HEK293 (cell line): ENCODE measurements around the gene SMR3B.

Experiments
- CTCF ChIA-PET: fragments of 350-600 bp; formaldehyde crosslinking; extraction: SDS; loops from one replicate; lab custom pipeline; 2021; ENCODE audit warnings: antibody characterized with exemption; lab: Yijun Ruan, JAX
- POLR2A ChIA-PET: fragments of 300-600 bp; formaldehyde crosslinking; extraction: SDS; loops from one replicate; lab custom pipeline; 2020; ENCODE audit warnings: antibody characterized with exemption, inconsistent platforms; lab: Yijun Ruan, JAX
- H3K27ac ChIP-seq: fragments of 200-500 bp; sonication (Bioruptor generic); 2 replicates; pipeline ENCODE4 v1.5.1; 2014; ENCODE audit warnings: low read depth, low read length, control low read depth, inconsistent platforms; ENCODE audit errors: extremely low read depth
- H3K36me3 ChIP-seq, 2 experiments: fragments of 200-500 bp in 1 of 2; sonication (Bioruptor generic) in 1 of 2; 1 replicate in 1 of 2; 2 replicates in 1 of 2; pipeline ENCODE4 v1.5.1; 2014 to 2017; ENCODE audit warnings: inconsistent platforms in 2 of 2, low read length in 2 of 2; ENCODE audit not compliant: control insufficient read depth in 2 of 2, insufficient read depth in 1 of 2
- H3K4me1 ChIP-seq: fragments of 200-500 bp; sonication (Bioruptor generic); 2 replicates; pipeline ENCODE4 v1.5.1; 2014; ENCODE audit warnings: mild to moderate bottlenecking, low read length, inconsistent platforms; ENCODE audit not compliant: control insufficient read depth, insufficient read depth
- H3K4me3 ChIP-seq: 2 replicates; pipeline ENCODE4 v1.5.1; 2011; ENCODE audit warnings: low read depth, mild to moderate bottlenecking, control low read depth, low read length, moderate library complexity
- H3K9me3 ChIP-seq: fragments of 200-500 bp; sonication (Bioruptor generic); 2 replicates; pipeline ENCODE4 v1.5.1; 2014; ENCODE audit warnings: low read depth, low read length, inconsistent platforms; ENCODE audit not compliant: control insufficient read depth, insufficient read depth
- SCRT2 ChIP-seq: fragments of 450-650 bp; formaldehyde crosslinking; IDR thresholded peaks from 2 replicates; pipeline ENCODE4 v1.5.1; 2016; ENCODE audit warnings: missing biosample characterization, missing genetic modification characterization
- SETDB1 ChIP-seq: IDR thresholded peaks from one replicate; pipeline ENCODE4 v1.6.1; 2017; ENCODE audit warnings: mild to moderate bottlenecking, low read length, moderate library complexity, mixed read lengths; ENCODE audit not compliant: insufficient read length
- YY2 ChIP-seq: fragments of 450-650 bp; formaldehyde crosslinking; IDR thresholded peaks from 2 replicates; pipeline ENCODE4 v1.5.1; 2016; ENCODE audit warnings: missing biosample characterization, missing genetic modification characterization
- ZNF10 ChIP-seq: fragments of 450-650 bp; formaldehyde crosslinking; IDR thresholded peaks from 2 replicates; pipeline ENCODE4 v1.5.1; 2017; ENCODE audit warnings: missing biosample characterization, missing genetic modification characterization
- ZNF501 ChIP-seq: fragments of 450-650 bp; formaldehyde crosslinking; IDR thresholded peaks from 2 replicates; pipeline ENCODE4 v1.5.1; 2016; ENCODE audit warnings: missing biosample characterization, missing genetic modification characterization
- ZNF514 ChIP-seq: fragments of 450-650 bp; formaldehyde crosslinking; IDR thresholded peaks from 2 replicates; pipeline ENCODE4 v1.5.1; 2016; ENCODE audit warnings: missing biosample characterization, missing genetic modification characterization
- ZNF830 ChIP-seq: fragments of 450-650 bp; IDR thresholded peaks from 2 replicates; pipeline ENCODE4 v1.5.0; 2018; ENCODE audit warnings: missing biosample characterization, missing genetic modification characterization, low read depth, mild to moderate bottlenecking, moderate library complexity
- TF ChIP-seq, protein P1 (sequence below): fragments of 450-650 bp; formaldehyde crosslinking; IDR thresholded peaks from 2 replicates; pipeline ENCODE4 v1.5.1; 2017; ENCODE audit warnings: missing biosample characterization, missing genetic modification characterization
- TF ChIP-seq, protein P2 (sequence below): fragments of 450-650 bp; formaldehyde crosslinking; IDR thresholded peaks from 2 replicates; pipeline ENCODE4 v1.5.1; 2016; ENCODE audit warnings: missing biosample characterization, missing genetic modification characterization
- TF ChIP-seq, protein P3 (sequence below): fragments of 450-650 bp; formaldehyde crosslinking; IDR thresholded peaks from 2 replicates; pipeline ENCODE4 v1.5.1; 2016; ENCODE audit warnings: missing biosample characterization, missing genetic modification characterization, low read depth
- TF ChIP-seq, protein P4 (sequence below): fragments of 450-650 bp; formaldehyde crosslinking; conservative IDR thresholded peaks from 2 replicates; pipeline ENCODE4 v1.5.1; 2016; ENCODE audit warnings: low read depth, missing biosample characterization, missing genetic modification characterization
- TF ChIP-seq, protein P5 (sequence below): fragments of 450-650 bp; formaldehyde crosslinking; IDR thresholded peaks from 2 replicates; pipeline ENCODE4 v1.5.1; 2016; ENCODE audit warnings: missing biosample characterization, missing genetic modification characterization
- TF ChIP-seq, protein P6 (sequence below): fragments of 450-650 bp; IDR thresholded peaks from 2 replicates; pipeline ENCODE4 v1.5.1; 2018; ENCODE audit warnings: missing biosample characterization, missing genetic modification characterization
- TF ChIP-seq, protein P7 (sequence below): fragments of 450-650 bp; formaldehyde crosslinking; IDR thresholded peaks from 2 replicates; pipeline ENCODE4 v1.5.1; 2016; ENCODE audit warnings: missing biosample characterization, missing genetic modification characterization

The SMR3B gene

DNA sequence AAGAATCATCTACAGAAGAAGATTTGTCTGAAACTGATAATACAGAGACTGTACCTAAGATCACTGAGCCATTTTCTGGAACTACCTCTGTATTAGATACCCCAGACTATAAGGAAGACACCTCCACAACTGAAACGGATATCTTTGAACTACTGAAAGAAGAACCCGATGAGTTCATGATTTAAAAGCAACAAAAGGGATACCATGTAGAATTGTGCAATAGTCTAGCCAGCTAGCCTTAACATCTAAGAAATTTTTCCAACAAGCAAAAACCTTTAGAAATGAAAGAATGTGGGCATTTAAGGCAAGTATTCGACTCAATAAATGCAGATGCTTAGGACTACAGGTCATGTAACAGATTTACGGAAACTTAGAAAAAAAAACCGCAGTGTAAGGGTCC lies 46.9 kb upstream of the SMR3B start:
- no peaks in the 10 kb centered on the region for H3K9me3 ChIP-seq
- CTCF ChIA-PET, result no interaction called here
- no peaks in the 10 kb centered on the region for H3K36me3 ChIP-seq
- no peaks in the 10 kb centered on the region for H3K4me1 ChIP-seq
- POLR2A ChIA-PET, result no interaction called here
- no peak overlapping the region for H3K4me3 ChIP-seq
- H3K27ac ChIP-seq, result no peak overlapping the region
- TF ChIP-seq ZNF830 (tag by site-specific recombination) (no peak), SCRT2 (tag by site-specific recombination) (no peak), ZNF501 (tag by site-specific recombination) (no peak), ZNF514 (tag by site-specific recombination) (no peak)
- TF ChIP-seq, protein P1, sequence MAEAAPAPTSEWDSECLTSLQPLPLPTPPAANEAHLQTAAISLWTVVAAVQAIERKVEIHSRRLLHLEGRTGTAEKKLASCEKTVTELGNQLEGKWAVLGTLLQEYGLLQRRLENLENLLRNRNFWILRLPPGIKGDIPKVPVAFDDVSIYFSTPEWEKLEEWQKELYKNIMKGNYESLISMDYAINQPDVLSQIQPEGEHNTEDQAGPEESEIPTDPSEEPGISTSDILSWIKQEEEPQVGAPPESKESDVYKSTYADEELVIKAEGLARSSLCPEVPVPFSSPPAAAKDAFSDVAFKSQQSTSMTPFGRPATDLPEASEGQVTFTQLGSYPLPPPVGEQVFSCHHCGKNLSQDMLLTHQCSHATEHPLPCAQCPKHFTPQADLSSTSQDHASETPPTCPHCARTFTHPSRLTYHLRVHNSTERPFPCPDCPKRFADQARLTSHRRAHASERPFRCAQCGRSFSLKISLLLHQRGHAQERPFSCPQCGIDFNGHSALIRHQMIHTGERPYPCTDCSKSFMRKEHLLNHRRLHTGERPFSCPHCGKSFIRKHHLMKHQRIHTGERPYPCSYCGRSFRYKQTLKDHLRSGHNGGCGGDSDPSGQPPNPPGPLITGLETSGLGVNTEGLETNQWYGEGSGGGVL (tag by site-specific recombination), result no peak
- TF ChIP-seq, protein P2, sequence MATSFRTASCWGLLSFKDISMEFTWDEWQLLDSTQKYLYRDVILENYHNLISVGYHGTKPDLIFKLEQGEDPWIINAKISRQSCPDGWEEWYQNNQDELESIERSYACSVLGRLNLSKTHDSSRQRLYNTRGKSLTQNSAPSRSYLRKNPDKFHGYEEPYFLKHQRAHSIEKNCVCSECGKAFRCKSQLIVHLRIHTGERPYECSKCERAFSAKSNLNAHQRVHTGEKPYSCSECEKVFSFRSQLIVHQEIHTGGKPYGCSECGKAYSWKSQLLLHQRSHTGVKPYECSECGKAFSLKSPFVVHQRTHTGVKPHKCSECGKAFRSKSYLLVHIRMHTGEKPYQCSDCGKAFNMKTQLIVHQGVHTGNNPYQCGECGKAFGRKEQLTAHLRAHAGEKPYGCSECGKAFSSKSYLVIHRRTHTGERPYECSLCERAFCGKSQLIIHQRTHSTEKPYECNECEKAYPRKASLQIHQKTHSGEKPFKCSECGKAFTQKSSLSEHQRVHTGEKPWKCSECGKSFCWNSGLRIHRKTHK (tag by site-specific recombination), result no peak
- TF ChIP-seq, protein P3, sequence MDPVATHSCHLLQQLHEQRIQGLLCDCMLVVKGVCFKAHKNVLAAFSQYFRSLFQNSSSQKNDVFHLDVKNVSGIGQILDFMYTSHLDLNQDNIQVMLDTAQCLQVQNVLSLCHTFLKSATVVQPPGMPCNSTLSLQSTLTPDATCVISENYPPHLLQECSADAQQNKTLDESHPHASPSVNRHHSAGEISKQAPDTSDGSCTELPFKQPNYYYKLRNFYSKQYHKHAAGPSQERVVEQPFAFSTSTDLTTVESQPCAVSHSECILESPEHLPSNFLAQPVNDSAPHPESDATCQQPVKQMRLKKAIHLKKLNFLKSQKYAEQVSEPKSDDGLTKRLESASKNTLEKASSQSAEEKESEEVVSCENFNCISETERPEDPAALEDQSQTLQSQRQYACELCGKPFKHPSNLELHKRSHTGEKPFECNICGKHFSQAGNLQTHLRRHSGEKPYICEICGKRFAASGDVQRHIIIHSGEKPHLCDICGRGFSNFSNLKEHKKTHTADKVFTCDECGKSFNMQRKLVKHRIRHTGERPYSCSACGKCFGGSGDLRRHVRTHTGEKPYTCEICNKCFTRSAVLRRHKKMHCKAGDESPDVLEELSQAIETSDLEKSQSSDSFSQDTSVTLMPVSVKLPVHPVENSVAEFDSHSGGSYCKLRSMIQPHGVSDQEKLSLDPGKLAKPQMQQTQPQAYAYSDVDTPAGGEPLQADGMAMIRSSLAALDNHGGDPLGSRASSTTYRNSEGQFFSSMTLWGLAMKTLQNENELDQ (tag by site-specific recombination), result no peak

DNA sequence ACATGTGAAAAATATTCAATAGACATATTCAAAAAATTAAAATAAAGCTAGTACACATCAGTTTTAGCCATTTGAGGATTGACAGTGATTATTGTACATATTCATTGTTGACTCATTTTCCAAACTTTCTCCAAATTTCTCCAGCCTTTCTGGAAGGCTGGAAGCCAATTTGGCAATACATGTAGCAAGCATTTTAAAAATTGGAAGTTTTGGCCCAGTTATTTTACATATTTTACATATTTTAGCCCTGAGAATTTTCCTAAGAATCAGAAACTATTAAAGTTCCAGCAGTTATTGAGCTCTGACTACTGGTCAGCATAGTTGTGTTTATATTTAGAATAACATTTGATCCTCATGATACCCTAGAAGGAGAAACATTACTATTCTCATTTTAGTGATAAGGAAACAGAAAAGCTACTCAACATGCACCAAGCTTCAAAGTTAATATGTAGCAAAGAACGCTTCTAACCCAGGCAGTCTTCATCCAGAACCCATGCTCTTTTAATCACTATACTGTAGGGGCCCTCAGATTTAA lies 45.0 kb upstream of the SMR3B start:
- ChIA-PET CTCF (no interaction called here), POLR2A (no interaction called here)
- Histone ChIP-seq H3K27ac (no peak overlapping the region), H3K36me3 (no peaks in the 10 kb centered on the region), H3K4me3 (no peak overlapping the region), H3K4me1 (no peaks in the 10 kb centered on the region), H3K9me3 (no peaks in the 10 kb centered on the region)
- TF ChIP-seq, protein P4, sequence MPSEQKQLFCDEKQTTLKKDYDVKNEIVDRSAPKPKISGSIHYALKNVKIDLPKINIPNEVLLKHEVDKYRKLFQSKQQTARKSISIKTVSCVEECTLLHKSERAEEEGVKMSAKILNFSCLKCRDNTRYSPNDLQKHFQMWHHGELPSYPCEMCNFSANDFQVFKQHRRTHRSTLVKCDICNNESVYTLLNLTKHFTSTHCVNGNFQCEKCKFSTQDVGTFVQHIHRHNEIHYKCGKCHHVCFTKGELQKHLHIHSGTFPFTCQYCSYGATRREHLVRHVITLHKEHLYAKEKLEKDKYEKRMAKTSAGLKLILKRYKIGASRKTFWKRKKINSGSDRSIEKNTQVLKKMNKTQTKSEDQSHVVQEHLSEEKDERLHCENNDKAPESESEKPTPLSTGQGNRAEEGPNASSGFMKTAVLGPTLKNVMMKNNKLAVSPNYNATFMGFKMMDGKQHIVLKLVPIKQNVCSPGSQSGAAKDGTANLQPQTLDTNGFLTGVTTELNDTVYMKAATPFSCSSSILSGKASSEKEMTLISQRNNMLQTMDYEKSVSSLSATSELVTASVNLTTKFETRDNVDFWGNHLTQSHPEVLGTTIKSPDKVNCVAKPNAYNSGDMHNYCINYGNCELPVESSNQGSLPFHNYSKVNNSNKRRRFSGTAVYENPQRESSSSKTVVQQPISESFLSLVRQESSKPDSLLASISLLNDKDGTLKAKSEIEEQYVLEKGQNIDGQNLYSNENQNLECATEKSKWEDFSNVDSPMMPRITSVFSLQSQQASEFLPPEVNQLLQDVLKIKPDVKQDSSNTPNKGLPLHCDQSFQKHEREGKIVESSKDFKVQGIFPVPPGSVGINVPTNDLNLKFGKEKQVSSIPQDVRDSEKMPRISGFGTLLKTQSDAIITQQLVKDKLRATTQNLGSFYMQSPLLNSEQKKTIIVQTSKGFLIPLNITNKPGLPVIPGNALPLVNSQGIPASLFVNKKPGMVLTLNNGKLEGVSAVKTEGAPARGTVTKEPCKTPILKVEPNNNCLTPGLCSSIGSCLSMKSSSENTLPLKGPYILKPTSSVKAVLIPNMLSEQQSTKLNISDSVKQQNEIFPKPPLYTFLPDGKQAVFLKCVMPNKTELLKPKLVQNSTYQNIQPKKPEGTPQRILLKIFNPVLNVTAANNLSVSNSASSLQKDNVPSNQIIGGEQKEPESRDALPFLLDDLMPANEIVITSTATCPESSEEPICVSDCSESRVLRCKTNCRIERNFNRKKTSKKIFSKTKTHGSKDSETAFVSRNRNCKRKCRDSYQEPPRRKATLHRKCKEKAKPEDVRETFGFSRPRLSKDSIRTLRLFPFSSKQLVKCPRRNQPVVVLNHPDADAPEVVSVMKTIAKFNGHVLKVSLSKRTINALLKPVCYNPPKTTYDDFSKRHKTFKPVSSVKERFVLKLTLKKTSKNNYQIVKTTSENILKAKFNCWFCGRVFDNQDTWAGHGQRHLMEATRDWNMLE, result no peak
- TF ChIP-seq, protein P5, sequence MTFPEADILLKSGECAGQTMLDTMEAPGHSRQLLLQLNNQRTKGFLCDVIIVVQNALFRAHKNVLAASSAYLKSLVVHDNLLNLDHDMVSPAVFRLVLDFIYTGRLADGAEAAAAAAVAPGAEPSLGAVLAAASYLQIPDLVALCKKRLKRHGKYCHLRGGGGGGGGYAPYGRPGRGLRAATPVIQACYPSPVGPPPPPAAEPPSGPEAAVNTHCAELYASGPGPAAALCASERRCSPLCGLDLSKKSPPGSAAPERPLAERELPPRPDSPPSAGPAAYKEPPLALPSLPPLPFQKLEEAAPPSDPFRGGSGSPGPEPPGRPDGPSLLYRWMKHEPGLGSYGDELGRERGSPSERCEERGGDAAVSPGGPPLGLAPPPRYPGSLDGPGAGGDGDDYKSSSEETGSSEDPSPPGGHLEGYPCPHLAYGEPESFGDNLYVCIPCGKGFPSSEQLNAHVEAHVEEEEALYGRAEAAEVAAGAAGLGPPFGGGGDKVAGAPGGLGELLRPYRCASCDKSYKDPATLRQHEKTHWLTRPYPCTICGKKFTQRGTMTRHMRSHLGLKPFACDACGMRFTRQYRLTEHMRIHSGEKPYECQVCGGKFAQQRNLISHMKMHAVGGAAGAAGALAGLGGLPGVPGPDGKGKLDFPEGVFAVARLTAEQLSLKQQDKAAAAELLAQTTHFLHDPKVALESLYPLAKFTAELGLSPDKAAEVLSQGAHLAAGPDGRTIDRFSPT, result no peak
- TF ChIP-seq, protein P6, sequence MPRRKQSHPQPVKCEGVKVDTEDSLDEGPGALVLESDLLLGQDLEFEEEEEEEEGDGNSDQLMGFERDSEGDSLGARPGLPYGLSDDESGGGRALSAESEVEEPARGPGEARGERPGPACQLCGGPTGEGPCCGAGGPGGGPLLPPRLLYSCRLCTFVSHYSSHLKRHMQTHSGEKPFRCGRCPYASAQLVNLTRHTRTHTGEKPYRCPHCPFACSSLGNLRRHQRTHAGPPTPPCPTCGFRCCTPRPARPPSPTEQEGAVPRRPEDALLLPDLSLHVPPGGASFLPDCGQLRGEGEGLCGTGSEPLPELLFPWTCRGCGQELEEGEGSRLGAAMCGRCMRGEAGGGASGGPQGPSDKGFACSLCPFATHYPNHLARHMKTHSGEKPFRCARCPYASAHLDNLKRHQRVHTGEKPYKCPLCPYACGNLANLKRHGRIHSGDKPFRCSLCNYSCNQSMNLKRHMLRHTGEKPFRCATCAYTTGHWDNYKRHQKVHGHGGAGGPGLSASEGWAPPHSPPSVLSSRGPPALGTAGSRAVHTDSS, result no peak
- TF ChIP-seq SETDB1, result no peak
- TF ChIP-seq, protein P7, sequence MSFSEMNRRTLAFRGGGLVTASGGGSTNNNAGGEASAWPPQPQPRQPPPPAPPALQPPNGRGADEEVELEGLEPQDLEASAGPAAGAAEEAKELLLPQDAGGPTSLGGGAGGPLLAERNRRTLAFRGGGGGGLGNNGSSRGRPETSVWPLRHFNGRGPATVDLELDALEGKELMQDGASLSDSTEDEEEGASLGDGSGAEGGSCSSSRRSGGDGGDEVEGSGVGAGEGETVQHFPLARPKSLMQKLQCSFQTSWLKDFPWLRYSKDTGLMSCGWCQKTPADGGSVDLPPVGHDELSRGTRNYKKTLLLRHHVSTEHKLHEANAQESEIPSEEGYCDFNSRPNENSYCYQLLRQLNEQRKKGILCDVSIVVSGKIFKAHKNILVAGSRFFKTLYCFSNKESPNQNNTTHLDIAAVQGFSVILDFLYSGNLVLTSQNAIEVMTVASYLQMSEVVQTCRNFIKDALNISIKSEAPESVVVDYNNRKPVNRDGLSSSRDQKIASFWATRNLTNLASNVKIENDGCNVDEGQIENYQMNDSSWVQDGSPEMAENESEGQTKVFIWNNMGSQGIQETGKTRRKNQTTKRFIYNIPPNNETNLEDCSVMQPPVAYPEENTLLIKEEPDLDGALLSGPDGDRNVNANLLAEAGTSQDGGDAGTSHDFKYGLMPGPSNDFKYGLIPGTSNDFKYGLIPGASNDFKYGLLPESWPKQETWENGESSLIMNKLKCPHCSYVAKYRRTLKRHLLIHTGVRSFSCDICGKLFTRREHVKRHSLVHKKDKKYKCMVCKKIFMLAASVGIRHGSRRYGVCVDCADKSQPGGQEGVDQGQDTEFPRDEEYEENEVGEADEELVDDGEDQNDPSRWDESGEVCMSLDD (tag by site-specific recombination), result no peak
- TF ChIP-seq YY2 (tag by site-specific recombination), result no peak
- TF ChIP-seq ZNF10, result no peak
